DMS114 treated with DMSO at 0.1 percent for 48 hours (cell line): ENCODE measurements around the gene PDXP.
"Not testable (repeated sequence)": the region's sequence is repeated elsewhere in the genome, so short reads cannot be mapped to it uniquely, and the experiment has no call there.

ENCODE experiments used
- DNase-seq: peaks from one replicate; lab custom pipeline; 2025; ENCODE audit not compliant: unreplicated experiment; lab: John Stamatoyannopoulos, UW

The PDXP gene

DNA sequence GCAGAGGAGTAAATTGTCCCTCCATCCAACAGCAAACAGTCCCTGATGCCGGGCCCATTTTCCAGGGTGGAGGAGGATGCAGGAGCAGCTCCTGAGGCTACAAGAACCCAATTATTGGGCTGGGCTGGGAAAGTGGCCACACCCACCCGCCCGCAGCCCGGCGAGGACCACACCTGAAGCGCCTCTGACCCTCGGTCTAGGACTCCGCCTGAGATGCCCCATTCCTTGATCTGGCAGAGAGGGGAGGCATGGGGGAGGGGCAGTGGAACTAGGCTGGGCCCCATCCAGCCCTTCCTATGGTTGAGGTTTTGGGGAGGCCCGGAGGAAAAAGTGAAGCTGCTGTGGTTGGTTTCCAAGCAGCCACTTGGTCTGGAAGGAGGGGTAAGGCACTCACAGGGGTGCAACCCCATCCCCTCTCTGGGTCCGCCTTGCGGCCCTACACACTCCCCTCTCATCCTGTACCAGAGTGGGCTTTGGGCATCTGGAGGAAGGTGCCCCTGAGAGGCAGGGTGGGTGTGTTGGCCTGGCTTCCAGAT is 14.5 kb downstream of the PDXP start:
- DNase-seq, result no peak

DNA sequence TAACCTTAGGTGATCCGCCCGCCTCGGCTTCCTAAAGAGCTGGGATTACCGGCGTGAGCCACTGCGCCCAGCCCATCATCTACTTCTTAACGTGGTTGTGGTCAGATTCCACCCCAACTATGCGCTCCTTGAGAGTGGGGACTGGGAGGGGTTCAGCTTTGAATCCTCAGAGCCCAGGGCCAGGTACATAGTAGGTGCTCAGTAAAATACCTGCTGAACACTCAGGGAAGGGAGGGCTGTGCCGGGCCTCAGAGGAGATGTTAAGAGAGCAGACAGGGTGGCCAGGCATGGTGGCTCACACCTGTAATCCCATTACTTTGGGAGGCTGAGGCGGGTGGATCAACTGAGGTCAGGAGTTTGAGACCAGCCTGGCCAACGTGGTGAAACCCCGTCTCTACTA is 15.7 kb downstream of the PDXP start:
- no peak for DNase-seq

DNA sequence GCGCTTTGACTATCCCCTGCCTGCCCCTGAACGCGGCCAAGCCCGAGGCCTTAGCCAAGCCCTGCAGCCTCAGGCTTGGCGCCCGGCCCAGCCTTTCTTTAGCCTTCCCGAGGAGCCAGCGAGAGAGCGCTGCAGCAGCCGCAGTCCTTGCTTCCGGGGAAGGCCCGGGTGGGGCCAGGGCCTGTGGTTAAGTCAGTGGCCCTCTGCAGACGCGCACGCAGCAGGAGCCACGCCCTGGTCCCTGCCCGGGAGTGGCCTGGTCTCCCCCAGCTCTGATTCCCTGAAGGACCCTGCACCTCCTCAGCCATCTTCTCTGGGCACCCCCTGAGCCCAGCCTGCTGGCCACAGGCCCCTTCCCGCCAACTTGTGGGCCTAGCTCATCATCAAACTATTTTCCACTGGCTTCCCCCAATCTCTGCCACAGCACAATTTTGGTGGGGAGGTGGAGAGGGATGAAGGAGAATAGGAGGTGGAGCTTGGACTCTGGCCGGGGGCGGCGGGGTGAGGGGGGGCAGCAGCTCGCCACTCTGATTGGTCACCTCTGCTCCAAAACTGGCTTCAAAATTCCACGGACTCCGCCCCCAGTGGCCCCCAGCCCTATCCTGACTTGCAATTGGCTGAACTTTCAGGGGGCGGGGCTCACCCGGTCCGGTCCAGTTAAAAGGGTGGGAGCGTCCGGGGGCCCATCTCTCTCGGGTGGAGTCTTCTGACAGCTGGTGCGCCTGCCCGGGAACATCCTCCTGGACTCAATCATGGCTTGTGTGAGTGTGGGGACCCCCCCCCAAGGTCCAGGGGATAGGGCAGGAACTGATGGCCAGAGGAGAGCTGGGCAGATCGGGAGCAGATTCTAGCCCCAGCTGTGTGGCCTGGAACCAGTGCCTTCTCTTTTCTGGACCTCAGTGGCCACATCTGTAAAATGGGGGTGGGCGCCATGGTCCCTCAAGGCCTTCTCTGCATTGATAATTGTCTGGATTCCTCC is 16.7 kb downstream of the PDXP start, which contains the start of gene LGALS1:
LGALS1 (plus strand) TSS at position 686 of the 979 bp plus-strand sequence; CDS start at position 753, 67 bp downstream.
- DNase-seq, result peak; percentile 79

DNA sequence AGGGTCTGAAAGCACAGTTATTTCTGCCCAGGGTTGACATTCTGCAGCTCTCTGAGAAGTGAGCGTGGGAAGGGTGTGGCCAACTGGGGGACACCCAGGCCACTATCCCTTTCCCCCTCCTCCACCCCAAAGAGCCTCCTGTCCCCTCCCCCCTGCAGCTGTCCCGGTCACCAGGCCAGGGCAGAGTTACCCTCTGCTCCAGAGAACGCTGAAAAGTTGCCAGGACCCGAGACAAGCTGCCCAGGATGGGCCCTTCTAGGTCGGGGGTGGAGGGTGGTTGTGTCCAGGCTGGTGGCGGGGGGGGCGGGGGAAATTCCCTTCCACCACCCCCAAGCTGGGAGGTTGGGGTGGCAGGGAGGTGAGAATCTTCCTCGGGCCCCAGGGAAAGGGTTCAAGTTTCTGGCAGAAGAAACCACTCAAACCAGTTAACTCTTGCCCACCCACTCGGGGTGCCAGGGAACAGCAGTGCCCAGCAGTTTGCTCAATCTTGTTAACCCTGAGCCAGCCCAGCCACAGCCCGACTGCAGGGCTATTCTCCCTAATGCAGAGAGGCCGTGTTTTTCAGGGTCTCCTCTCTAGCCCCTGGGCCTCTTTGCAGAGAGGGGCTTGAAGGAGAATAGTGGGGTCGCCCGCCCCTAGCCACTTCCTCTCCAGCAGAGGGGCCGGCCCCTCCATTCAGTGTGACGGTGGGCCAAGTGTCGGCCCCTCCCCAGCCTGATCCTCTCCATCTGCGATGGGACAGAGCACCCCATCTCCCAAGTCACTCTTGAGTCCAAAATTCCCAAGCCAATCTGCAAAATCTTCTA is 17.6 kb downstream of the PDXP start:
- no peak for DNase-seq

- DNase-seq, result peak; percentile 58
Measured at GRCh38 chr22:37676736-37677492, 18.4 kb downstream of the PDXP start.

GRCh38 chr22:37677493-37677974 is 19.0 kb downstream of the PDXP start:
- DNase-seq, result no peak

DNA sequence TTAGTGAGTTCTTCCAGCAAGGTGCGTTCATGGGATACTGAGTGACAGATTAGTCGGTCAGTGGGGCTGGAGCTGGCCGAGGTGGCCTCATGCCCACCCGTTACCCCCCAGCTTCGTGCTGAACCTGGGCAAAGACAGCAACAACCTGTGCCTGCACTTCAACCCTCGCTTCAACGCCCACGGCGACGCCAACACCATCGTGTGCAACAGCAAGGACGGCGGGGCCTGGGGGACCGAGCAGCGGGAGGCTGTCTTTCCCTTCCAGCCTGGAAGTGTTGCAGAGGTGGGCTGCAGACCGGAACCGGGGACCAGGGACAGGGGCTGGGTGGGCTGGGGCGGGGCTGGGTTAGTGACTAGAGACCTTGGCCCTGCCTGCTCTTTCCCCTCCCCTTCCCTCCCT is 19.8 kb downstream of the PDXP start:
- DNase-seq, result no peak

DNA sequence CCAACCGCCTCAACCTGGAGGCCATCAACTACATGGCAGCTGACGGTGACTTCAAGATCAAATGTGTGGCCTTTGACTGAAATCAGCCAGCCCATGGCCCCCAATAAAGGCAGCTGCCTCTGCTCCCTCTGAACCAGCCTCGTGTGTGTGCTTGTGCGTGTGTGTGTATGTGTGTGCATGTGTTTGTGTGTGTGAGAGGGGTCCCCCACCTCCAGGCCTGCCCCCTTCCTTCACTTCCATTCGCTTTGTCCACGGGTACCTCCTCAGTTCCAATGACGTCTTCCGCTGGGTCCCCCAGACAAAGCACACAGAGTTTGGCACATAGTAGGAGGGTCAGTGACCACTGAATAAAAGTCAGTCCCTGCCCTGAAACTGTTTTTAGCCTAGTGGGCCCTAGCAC is 21.1 kb downstream of the PDXP start:
- no peak for DNase-seq

GRCh38 chr22:37680191-37680851 is 21.8 kb downstream of the PDXP start:
- DNase-seq, result no peak

- no peak for DNase-seq
Measured at GRCh38 chr22:37681001-37681424, 22.5 kb downstream of the PDXP start.

DNA sequence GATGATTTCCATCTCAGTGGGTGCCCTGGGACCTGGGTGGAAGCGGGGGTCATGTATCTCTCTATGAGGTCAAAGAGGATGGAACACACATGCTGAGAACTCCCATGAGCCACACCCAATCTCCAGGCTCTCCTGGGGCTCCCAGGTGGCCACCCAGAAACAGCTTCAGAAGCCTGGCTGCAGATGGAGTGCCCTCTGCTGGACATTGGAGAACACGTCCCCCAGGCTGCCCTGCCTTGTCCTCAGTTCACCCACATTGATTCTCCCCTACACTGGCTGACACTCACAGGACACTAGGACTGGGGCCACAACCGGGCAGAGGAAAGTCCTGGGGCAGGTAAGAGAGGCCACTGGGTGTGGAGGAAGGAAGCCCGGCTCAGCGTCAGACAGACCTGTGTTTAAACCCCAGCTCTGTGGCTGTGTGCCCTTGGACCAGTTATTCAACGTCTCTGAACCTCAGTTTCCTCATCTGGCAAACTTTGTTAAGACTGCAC is 23.1 kb downstream of the PDXP start:
- peak; percentile 40 for DNase-seq

GRCh38 chr22:37684803-37685615 is 26.5 kb downstream of the PDXP start:
- DNase-seq, result no peak

- DNase-seq, result peak; percentile 79
Measured at GRCh38 chr22:37686002-37686982, 27.8 kb downstream of the PDXP start, which contains the start of gene NOL12. NOL12 (plus strand) TSS chr22:37686343; CDS start chr22:37686393, 50 bp downstream.

GRCh38 chr22:37690407-37690806 is 31.9 kb downstream of the PDXP start:
- DNase-seq, result no peak

DNA sequence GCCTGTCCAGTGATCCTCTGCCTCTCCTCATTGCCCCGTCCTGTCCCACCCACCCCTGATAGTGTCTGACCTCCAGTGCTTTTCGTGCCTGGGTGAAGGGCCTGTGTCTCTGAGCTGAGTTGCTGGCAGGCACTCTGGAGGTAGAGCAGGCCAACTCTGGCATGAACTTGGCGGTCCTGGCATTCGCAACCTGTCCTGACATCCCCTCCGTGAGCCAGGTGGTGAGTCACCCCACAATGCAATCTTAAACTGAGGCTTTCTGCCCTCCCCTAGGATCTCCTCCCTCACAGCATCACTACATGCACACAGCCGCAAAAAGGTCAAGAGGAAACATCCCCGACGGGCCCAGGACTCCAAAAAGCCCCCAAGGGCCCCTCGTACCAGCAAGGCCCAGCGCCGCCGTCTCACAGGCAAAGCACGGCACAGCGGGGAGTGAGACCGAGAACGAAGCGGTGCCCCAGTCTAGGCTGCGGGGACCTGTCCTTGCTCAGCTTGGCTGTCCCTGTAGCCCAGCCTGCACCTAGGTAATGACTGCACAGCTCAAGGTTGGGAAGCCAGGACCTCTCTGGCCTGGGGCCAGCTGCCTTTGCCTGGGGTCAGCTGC is 32.5 kb downstream of the PDXP start:
- DNase-seq, result no peak

DNA sequence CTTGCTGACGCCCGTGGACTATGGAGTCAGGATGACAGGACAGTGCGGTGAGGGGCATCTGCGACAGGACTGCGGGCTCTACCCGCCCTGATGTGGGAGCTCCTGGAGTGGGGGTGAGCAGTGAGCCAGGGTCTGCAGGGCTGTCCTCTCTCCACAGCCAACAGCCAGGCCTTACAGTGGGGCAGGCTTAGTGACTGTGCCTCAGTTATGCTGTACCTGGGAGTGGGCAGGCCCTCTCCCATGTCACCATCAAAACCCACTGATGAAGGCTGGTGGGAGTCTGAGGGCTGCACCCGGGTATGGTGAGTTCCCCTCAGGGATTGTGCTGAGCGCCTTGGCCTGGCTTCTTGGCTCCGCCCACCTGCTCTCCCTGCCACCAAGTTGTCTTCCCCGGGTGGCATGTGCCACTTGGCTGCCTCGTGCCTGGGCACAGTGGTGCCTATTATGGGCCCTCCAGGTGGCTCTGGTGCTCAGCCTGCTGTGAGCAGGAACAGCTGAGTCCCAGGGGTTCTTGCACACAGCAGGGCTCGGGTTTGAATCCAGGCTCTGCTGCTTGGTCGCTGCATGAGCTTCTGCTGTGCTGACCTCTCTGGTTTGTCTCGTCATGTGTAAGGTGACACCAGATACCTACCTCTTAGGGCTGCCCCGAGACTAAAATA is 34.2 kb downstream of the PDXP start:
- no peak for DNase-seq

- DNase-seq, result not testable (repeated sequence)
Measured at GRCh38 chr22:37694131-37694530, 35.6 kb downstream of the PDXP start.
